H1 (cell line): ENCODE measurements around the gene SP5.

ENCODE experiments used
- BRCA1 ChIP-seq: IDR thresholded peaks from 2 replicates; pipeline ENCODE4 v1.6.1; 2012; ENCODE audit warnings: low read depth, low read length, improper control_type of control experiment
- TAF7 ChIP-seq: optimal IDR thresholded peaks from 2 replicates; pipeline ENCODE3; 2011; ENCODE audit warnings: low read depth, mild to moderate bottlenecking, inconsistent platforms, low read length, moderate library complexity, borderline replicate concordance
- TF ChIP-seq, protein P1 (sequence below), 3 experiments: IDR thresholded peaks; 1 replicate in 2 of 3; 2 replicates in 1 of 3; pipeline versions ENCODE4 v1.5.1 to v1.6.1; 2011; ENCODE audit warnings: low read length in 3 of 3, mild to moderate bottlenecking in 3 of 3, inconsistent platforms in 2 of 3, low read depth in 1 of 3, moderate library complexity in 1 of 3; ENCODE audit not compliant: insufficient read depth in 1 of 3; ENCODE audit errors: control extremely low read depth in 1 of 3

DNA sequence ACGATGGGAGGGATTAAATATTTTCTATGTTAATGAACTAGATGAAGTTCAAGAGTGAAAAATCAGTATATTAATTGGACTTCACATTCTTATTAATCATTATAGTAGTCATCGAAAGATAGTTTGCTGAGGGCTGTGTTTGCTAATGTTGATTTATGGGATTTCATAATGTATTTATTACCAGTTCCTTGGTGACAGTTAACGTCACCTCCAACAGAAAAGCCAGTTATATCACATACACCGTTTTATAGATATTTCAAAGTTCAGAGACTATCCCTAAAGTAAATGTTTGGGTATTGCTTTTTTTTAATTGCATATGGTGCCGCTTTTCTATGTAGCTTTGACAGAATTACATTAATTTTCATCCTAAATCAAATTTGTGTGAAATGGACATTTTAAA is 49.4 kb upstream of the SP5 start:
- TF ChIP-seq, protein P1, sequence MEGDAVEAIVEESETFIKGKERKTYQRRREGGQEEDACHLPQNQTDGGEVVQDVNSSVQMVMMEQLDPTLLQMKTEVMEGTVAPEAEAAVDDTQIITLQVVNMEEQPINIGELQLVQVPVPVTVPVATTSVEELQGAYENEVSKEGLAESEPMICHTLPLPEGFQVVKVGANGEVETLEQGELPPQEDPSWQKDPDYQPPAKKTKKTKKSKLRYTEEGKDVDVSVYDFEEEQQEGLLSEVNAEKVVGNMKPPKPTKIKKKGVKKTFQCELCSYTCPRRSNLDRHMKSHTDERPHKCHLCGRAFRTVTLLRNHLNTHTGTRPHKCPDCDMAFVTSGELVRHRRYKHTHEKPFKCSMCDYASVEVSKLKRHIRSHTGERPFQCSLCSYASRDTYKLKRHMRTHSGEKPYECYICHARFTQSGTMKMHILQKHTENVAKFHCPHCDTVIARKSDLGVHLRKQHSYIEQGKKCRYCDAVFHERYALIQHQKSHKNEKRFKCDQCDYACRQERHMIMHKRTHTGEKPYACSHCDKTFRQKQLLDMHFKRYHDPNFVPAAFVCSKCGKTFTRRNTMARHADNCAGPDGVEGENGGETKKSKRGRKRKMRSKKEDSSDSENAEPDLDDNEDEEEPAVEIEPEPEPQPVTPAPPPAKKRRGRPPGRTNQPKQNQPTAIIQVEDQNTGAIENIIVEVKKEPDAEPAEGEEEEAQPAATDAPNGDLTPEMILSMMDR (IDR thresholded peaks at IDR 0.05; ENCODE audit: control extremely low read depth in 1 of 3, insufficient read depth in 1 of 3, low read depth in 1 of 3, low read length in 3 of 3) = no peak
- TF ChIP-seq TAF7 (no peak), BRCA1 (no peak)
